Stimulated activated CD4-positive, alpha-beta T cell treated with anti-CD3 and anti-CD28 coated beads, Interleukin-1b, Interleukin-23, amount 100 ng/mL, for 1 hour (primary cell): ENCODE measurements around the gene OCIAD1.

ENCODE experiments used
- DNase-seq, 2 donors: peaks; one replicate each; pipeline ENCODE4 v3.0.0-alpha.2; 2020; ENCODE audit warnings: low read depth in 2 of 2

The OCIAD1 gene

DNA sequence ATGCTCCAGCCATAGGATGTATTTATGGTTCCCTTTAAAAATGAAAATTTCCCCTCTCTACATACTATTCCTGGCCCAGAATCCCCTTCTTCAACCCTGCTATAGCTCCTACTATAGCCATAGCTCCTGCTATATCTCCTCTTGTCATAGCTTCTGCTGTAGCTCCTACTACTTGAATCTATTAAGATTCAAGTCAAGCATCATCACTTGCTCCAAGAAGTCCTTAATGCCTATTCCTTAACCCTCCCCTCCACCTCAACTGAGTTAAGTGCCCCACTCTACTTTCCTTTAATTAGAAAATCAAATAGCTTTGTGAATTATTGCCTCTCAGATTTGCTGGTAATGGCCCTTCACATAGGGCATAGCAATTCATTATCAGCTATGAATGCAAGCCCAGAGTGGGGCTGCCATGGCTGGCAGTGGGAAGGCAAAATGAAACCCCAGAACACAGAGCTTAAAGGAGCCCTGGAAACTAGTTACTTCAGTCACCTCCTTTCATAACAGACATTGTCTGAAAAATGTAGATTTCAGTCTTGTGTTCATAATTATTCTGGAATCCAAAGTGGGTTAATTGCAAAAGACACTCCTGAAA lies 60.2 kb downstream of the OCIAD1 start:
- DNase-seq, result no peak

DNA sequence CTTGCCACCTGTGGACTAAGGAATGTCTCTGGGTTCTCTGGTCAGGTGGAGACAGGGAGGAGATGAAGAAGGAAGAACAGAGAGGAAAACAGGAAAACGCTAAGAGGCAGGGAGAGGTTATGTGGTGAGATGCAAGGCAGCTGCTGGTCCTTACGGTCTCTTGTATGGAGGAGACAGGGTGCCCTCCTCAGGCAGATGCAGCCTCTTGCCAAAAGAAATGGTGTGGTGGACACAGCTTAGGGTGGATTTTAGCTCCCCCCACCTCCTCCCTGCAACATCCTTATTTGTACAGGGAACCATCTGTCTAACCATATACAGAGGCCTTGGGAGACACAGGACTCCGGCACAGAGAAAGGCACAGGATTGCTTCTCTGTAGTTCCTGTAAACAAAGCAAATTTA lies 66.0 kb downstream of the OCIAD1 start:
- DNase-seq, result no peak

DNA sequence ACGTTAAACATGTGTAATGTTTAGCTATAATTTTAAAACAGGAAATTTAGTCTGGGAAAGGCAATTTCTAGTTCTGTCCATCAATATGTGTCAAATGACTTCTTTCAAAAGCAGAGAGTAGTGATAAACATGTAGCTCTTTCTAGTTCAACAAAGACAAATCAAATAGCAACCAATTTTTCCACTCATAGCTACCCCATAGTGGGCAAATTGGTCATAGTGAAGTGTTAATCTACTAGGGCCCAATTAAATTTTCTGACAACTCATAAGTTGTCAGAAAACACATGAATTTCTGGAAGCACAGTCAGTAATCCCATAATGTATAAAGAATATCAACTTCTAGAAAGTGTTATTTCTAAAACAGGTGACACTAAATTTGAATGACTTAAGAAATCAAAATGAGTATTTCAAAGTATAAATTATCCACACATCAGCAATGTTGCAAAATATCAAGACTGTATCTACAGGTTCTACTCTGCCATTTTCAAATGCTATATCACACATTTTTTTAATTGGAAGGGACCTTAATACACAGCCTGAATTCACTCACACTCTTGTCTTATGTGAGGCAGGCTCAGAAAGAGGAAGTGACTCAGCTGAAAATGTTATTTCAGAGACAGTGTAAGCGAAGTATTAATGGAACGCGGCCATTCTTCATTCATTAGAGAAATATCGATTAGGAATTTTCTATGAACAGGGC lies 68.0 kb downstream of the OCIAD1 start:
- no peak for DNase-seq

DNA sequence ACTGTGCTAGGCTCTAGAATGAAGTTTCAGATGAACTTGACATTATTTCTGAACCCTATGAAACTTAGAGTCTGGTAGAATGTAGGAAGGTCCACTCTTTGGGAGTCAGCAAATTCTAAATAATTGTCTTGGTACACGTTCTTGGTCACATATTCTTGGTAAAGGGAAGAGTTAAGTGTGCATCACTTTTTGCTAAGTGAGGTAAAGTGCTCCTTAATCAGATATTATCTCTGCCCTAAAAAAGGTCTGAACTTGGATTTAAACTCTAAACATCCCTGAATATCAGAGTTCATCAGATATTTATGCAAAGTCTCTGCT lies 68.5 kb downstream of the OCIAD1 start:
- DNase-seq, result no peak

DNA sequence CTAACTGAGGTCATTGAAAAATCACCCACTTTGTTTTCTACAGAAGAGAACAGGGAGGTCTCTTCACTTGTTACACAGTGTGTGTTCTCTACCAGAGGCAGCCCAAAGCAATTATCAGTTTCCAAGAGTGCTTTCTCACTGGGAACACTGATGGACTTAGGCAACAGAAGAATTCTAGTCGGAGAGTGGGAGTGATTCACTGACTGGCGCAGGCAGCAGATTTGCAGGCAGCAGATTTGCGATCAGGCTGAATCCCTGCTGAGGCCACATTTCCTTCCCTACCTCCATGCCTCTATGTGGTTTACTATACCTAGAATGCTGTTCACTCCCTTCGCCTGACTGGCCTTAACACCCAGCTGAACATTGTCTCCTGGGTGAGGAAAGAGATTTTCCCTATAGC lies 69.1 kb downstream of the OCIAD1 start:
- DNase-seq, result no peak

DNA sequence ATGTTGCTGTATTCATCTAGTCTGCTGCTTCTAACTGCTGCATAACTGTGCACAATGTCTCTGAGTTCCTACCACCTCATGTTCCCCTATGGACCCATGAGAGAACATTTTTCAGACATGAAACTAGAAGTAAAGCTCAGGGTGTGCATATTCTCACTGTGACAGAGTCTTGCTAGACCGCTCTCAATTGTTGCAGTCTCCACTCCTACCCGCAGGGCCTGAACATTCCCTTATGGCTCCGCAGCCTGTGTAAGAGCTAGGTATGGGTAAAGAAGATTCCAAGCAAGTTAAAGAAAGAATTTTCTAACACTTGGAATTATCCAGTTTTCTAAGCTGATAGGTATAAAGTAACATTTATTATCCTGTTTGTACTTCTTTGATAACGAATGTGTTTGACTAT lies 70.3 kb downstream of the OCIAD1 start:
- DNase-seq, result no peak

DNA sequence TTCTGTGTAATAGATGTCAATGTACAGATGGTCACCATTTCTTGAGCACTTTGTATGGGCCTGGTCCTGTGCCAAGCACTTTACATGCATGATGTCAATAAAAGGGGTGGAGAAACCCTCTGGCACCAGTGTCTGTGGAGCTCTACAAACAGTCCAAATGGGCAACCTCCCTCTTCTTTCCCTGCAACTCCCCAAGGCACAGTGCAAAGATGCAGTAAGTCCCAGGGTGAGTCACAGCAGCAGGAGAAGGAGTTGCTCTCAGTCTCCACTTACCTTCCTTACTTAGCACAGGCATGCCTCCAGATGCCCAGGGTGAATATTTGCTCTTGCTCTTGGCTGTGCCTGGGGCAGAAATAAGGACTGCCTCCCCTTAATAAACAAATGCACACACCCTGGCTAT lies 71.4 kb downstream of the OCIAD1 start:
- DNase-seq, result no peak

DNA sequence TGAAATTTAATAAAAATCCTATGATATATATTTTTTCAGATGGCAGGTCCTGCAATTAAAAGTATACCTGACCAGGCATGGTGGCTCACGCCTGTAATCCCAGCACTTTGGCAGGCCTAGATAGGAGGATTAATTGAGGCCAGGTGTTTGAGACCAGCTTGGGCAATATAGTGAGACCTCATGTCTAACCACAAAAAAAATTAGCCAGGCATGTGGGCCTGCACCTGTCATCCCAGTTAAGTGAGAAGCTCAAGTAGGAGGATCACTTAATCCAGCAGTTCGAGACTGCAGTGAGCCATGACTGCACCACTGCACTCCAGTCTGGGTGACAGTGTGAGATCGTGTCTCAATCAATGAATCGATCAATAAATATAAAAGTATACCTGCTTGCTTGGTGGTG lies 73.2 kb downstream of the OCIAD1 start:
- DNase-seq, result no peak

DNA sequence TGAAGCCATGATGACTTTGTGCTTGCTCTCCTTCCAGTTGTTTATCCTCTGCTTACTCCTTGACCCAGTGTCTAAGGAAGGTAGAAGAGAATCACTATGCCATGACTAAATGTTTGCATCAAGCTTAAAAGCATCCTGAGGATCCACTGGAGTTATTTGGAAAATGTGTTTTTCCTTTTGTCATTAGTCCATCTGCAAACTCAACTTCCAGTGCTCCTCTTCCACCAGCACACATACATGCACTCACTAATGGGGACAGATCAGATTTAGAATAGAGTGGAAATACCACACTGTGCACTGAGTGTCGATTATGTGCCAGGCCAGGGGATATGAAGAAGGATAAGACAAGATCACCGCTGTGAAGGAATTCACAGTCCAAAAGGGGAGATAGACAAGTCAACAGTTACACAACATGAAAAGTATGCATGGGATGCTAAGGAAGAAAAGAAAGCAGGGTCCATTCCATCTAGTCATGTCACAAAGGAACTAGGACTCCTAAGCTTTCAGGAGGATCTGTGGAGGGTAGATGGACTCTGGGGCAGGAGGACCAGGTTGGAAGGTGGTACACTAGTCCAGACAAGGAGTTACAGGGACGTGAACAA lies 73.8 kb downstream of the OCIAD1 start:
- DNase-seq, result no peak

DNA sequence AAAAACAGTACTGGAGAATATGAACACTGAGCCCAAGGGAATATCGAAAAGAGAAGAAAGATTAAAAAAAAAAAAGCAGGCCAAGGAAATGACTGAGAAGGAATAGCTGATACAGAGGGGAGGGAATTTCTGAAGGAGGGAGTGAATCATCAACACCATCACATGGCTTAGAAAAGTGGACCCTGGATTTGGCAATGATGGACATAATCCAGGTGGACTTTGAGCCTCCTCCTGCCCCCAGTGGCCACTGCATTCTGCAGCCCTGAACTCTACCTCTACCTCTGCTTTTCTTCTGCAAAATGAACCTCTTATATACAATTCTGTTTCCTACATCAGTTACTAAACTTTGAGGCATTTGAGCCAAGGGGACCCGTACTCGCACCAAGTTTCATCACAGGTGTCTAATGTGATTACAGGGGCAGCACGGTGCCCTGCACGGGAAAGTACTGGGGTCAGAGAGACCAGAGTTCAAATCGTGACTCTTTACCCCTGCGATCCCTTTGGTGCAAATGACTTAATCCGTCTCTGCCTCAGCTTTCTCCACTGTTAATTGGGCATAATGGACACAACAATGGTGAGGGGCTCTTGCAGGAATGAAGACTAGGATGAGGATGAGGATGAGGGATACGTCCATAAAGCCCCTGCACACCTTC lies 74.6 kb downstream of the OCIAD1 start:
- no peak for DNase-seq

DNA sequence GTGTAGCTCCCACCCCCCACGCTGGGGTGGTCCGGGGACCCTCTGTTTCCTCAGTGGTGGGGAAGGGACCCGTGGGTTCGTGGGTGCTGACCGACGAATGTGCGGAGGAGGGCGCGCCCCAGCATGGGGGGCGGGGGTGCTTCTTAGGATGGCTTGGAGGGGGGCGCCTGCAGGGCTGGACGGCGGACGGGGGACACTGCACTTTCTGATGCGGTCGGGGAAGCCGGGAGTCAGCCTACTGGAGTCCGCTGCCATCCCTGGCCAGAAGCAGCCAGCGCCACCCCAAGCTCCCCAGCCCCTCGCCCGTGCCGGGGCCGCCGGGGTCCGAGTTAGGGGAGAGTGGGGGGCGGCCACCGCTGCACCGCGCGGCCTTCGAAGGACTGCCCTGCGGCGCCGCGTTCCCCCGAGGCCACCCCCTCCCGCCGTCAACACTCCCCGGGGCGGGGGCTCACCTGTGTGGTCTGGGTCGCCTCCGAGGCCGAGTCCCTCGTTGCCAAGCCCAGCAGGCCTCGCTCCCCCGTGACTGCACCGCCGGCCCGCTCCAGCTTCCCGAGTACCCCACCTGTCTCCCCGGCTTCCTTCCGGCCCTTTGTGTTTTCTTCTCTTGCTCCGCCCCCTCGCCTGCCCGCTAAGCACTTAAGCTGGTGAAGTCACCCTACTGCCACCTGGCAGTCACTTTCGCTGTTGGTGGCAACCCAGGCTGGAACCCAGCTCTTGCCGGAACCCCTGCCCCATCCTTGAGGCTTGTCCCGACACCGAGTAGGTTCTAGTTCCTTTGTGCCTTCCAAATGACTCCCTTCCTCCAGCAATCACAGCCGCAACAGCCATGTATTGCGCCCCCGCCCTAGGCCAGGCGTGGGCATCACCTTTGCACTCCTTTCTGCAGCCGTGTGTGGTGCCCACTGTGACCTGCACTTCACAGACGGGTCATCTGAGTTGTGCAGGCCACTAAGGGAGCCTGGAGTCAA lies 75.6 kb downstream of the OCIAD1 start, which contains the start of gene OCIAD2:
Gene OCIAD2 (minus strand): TSS at position 569 of the 968 bp plus-strand sequence. CDS start 2,225 bp downstream, outside the sequence.
- peak; percentile 51 to 71 for DNase-seq

DNA sequence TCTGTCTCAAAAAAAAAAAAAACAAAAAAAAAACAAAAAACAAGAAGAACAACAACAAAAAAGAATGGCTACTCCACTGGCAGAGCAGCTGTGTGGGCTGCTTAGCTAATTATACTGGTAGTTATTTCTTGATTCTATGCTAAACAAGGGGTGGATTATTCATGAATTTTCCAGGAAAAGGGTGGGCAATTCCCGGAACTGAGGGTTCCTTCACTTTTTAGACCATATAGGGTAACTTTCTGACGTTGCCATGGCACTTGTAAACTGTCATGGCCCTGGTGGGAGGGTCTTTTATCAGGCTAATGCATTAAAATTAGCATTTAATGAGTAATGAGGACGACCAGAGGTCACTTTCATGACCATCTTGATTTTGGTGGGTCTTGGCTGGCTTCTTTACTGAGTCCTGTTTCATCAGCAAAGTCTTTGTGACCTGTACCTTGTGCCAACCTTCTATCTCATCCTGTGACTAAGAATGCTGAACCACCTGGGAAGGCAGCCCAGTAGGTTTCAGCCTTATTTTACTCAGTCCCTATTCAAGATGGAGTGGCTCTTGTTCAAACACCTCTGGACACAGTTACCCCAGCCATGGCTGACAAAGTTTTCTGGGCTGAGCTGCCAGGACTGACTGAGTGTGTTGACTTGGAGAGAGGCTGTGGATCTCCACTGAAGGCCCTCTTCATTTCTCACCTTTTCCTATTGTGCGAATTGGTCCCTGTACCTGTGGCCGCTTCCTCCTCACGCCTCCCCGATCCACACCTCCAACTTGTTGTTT lies 77.0 kb downstream of the OCIAD1 start:
- no peak for DNase-seq

DNA sequence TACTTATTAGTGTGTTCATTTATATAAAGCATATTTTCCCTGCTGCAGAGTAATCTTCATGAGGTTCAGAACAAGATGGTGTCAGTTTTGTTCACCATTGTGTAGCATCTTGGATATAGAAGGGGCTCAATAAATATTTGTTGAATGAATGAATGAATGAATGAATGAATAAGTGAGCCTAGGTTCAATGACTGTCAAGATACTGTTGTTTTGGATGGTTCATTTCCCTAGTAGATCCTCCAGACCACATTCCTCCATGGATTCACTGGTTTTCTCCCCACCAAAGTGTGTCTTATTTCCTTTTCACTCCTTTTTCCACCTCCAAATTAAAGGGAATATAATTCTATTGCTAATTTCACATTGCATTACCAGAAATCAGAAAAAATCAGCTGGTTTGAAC lies 77.8 kb downstream of the OCIAD1 start:
- no peak for DNase-seq

DNA sequence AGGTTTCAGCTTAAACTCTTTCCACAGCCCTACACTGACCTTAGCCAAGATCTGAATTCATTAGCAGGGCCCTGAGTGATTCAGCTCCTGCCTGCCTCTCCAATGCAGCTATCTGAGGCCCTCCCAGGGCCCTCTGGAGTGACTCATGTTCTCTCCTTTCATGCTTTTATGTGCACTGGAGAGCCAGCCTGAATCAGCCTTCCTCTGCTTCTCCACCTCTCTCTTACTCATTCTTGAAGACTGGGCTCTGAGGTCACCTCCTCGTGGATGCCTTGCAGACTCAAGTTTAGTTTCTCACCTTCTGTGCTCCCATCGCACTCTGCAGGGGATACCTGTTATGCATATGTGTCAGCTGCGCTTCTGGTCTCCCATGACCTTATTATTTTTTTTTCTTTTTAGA lies 78.8 kb downstream of the OCIAD1 start:
- DNase-seq, result peak in 1 of 2 donors; percentile 21

DNA sequence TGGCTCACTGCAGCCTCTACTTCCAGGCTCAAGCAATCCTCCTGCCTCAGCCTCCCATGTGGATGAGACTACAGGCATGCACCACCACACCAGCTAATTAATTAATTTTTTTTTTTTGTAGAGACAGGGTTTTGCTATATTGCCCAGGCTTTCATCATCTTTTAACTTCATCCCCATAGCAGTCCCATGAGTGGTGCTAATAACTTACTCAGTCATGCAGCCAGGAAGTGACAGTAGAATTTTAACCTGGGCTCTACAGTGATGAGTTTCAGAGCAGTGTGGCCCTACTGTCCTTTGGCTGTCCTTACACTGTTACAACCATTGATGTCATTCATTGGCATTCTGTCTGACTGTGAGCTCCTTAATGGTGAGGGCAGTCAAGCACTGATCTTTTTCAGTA lies 79.6 kb downstream of the OCIAD1 start:
- DNase-seq, result no peak
